Activated naive CD8-positive, alpha-beta T cell treated with anti-CD3 and anti-CD28 coated beads for 36 hours (primary cell): ENCODE measurements around the gene NFIB. TPM values are rescaled to one million over a fixed set of nuclear protein-coding genes. Genes with fewer than 3 reads are reported as not detected.

Source experiments
- DNase-seq: peaks from one replicate; pipeline ENCODE4 v3.0.0; 2021
- H3K27ac Mint-ChIP-seq: one replicate; pipeline ENCODE4 v1.8.0; 2022; ENCODE audit warnings: mild to moderate bottlenecking, moderate library complexity, mixed read lengths
- H3K27me3 Mint-ChIP-seq: one replicate; pipeline ENCODE4 v1.8.0; 2022; ENCODE audit warnings: mild to moderate bottlenecking, mixed read lengths
- H3K36me3 Mint-ChIP-seq: one replicate; pipeline ENCODE4 v1.8.0; 2021; ENCODE audit warnings: mild to moderate bottlenecking, mixed read lengths
- H3K4me1 Mint-ChIP-seq: one replicate; pipeline ENCODE4 v1.8.0; 2021; ENCODE audit warnings: mixed read lengths
- H3K4me3 Mint-ChIP-seq: one replicate; pipeline ENCODE4 v1.8.0; 2022; ENCODE audit warnings: mild to moderate bottlenecking, moderate library complexity, mixed read lengths
- H3K9me3 Mint-ChIP-seq: one replicate; pipeline ENCODE4 v1.8.0; 2022; ENCODE audit warnings: mixed read lengths
- total RNA-seq, 2 experiments: library from RNA; stranded (reverse); gene quantifications; one replicate each; pipeline ENCODE4 v1.2.3, GENCODE V29; 2021

Gene NFIB
- total RNA-seq, 2 experiments from 2014 or later: not detected

- H3K27me3 Mint-ChIP-seq: peaks cover 4% of the 10 kb centered on the region
- H3K9me3 Mint-ChIP-seq: peaks cover 2% of the 10 kb centered on the region
- no peak for DNase-seq
- no peak overlapping the region for H3K4me3 Mint-ChIP-seq
- H3K36me3 Mint-ChIP-seq: no peaks in the 10 kb centered on the region
- no peaks in the 10 kb centered on the region for H3K4me1 Mint-ChIP-seq
- no peak overlapping the region for H3K27ac Mint-ChIP-seq
Measured at GRCh38 chr9:14180960-14181537, 132.9 kb downstream of the NFIB start.

GRCh38 chr9:14180093-14180959 lies 133.6 kb downstream of the NFIB start:
- Mint-ChIP-seq H3K4me1 (no peaks in the 10 kb centered on the region), H3K36me3 (no peaks in the 10 kb centered on the region), H3K9me3 (peaks cover 2% of the 10 kb centered on the region), H3K27ac (no peak overlapping the region), H3K27me3 (peaks cover 4% of the 10 kb centered on the region), H3K4me3 (no peak overlapping the region)
- no peak for DNase-seq

GRCh38 chr9:14179449-14179848 lies 134.5 kb downstream of the NFIB start:
- no peak for DNase-seq
- Mint-ChIP-seq H3K4me1 (no peaks in the 10 kb centered on the region), H3K36me3 (no peaks in the 10 kb centered on the region), H3K27me3 (peaks cover 4% of the 10 kb centered on the region), H3K27ac (no peak overlapping the region), H3K9me3 (peaks cover 2% of the 10 kb centered on the region), H3K4me3 (no peak overlapping the region)

GRCh38 chr9:14175778-14176177 lies 138.2 kb downstream of the NFIB start:
- Mint-ChIP-seq H3K27ac (no peak overlapping the region), H3K36me3 (no peaks in the 10 kb centered on the region), H3K4me3 (no peak overlapping the region), H3K4me1 (no peaks in the 10 kb centered on the region), H3K27me3 (no peaks in the 10 kb centered on the region), H3K9me3 (peaks cover 2% of the 10 kb centered on the region)
- no peak for DNase-seq

- no peak overlapping the region for H3K4me3 Mint-ChIP-seq
- no peaks in the 10 kb centered on the region for H3K4me1 Mint-ChIP-seq
- no peaks in the 10 kb centered on the region for H3K36me3 Mint-ChIP-seq
- no peaks in the 10 kb centered on the region for H3K27me3 Mint-ChIP-seq
- no peak for DNase-seq
- no peak overlapping the region for H3K27ac Mint-ChIP-seq
- peaks cover 2% of the 10 kb centered on the region for H3K9me3 Mint-ChIP-seq
Measured at GRCh38 chr9:14173713-14174112, 140.2 kb downstream of the NFIB start.

GRCh38 chr9:14170973-14171596 lies 142.9 kb downstream of the NFIB start:
- no peak overlapping the region for H3K27ac Mint-ChIP-seq
- H3K36me3 Mint-ChIP-seq: no peaks in the 10 kb centered on the region

GRCh38 chr9:14170392-14170931 lies 143.5 kb downstream of the NFIB start:
- no peaks in the 10 kb centered on the region for H3K4me1 Mint-ChIP-seq
- H3K4me3 Mint-ChIP-seq: no peak overlapping the region
- DNase-seq: no peak
- H3K27ac Mint-ChIP-seq: peak overlapping the region; percentile 13
- H3K9me3 Mint-ChIP-seq: no peaks in the 10 kb centered on the region
- no peaks in the 10 kb centered on the region for H3K36me3 Mint-ChIP-seq
- no peaks in the 10 kb centered on the region for H3K27me3 Mint-ChIP-seq

More at GRCh38 chr9:14170973-14171596, 142.9 kb downstream of the NFIB start:
- Mint-ChIP-seq H3K27me3 (no peaks in the 10 kb centered on the region), H3K4me3 (no peak overlapping the region), H3K9me3 (no peaks in the 10 kb centered on the region), H3K4me1 (no peaks in the 10 kb centered on the region)
- no peak for DNase-seq

GRCh38 chr9:14168381-14168780 lies 145.6 kb downstream of the NFIB start:
- DNase-seq: no peak
- no peak overlapping the region for H3K4me3 Mint-ChIP-seq

GRCh38 chr9:14165376-14166035 lies 148.4 kb downstream of the NFIB start:
- no peaks in the 10 kb centered on the region for H3K4me1 Mint-ChIP-seq
- no peak overlapping the region for H3K4me3 Mint-ChIP-seq
- no peaks in the 10 kb centered on the region for H3K27me3 Mint-ChIP-seq
- no peak overlapping the region for H3K27ac Mint-ChIP-seq
- no peak for DNase-seq
- no peaks in the 10 kb centered on the region for H3K36me3 Mint-ChIP-seq
- no peaks in the 10 kb centered on the region for H3K9me3 Mint-ChIP-seq

More at GRCh38 chr9:14168381-14168780, 145.6 kb downstream of the NFIB start:
- Mint-ChIP-seq H3K36me3 (no peaks in the 10 kb centered on the region), H3K27ac (no peak overlapping the region), H3K27me3 (no peaks in the 10 kb centered on the region), H3K9me3 (no peaks in the 10 kb centered on the region), H3K4me1 (no peaks in the 10 kb centered on the region)

- H3K4me3 Mint-ChIP-seq: no peak overlapping the region
- H3K4me1 Mint-ChIP-seq: no peaks in the 10 kb centered on the region
- H3K36me3 Mint-ChIP-seq: no peaks in the 10 kb centered on the region
- H3K27ac Mint-ChIP-seq: no peak overlapping the region
- H3K9me3 Mint-ChIP-seq: no peaks in the 10 kb centered on the region
- DNase-seq: no peak
- no peaks in the 10 kb centered on the region for H3K27me3 Mint-ChIP-seq
Measured at GRCh38 chr9:14164908-14165307, 149.0 kb downstream of the NFIB start.

- H3K4me1 Mint-ChIP-seq: peaks cover 3% of the 10 kb centered on the region
- DNase-seq: no peak
- H3K27ac Mint-ChIP-seq: no peak overlapping the region
- no peaks in the 10 kb centered on the region for H3K36me3 Mint-ChIP-seq
- H3K9me3 Mint-ChIP-seq: peaks cover 4% of the 10 kb centered on the region
- no peak overlapping the region for H3K4me3 Mint-ChIP-seq
- H3K27me3 Mint-ChIP-seq: peaks cover 17% of the 10 kb centered on the region
Measured at GRCh38 chr9:14159440-14160216, 154.3 kb downstream of the NFIB start.

GRCh38 chr9:14158916-14159315 lies 155.0 kb downstream of the NFIB start:
- Mint-ChIP-seq H3K36me3 (no peaks in the 10 kb centered on the region), H3K4me1 (peaks cover 3% of the 10 kb centered on the region), H3K27ac (no peak overlapping the region), H3K27me3 (peaks cover 18% of the 10 kb centered on the region), H3K4me3 (no peak overlapping the region), H3K9me3 (peaks cover 4% of the 10 kb centered on the region)
- no peak for DNase-seq

- no peaks in the 10 kb centered on the region for H3K36me3 Mint-ChIP-seq
- H3K9me3 Mint-ChIP-seq: peaks cover 4% of the 10 kb centered on the region
- H3K27ac Mint-ChIP-seq: no peak overlapping the region
- H3K27me3 Mint-ChIP-seq: peaks cover 18% of the 10 kb centered on the region
- no peak overlapping the region for H3K4me3 Mint-ChIP-seq
- no peak for DNase-seq
- peaks cover 3% of the 10 kb centered on the region for H3K4me1 Mint-ChIP-seq
Measured at GRCh38 chr9:14158136-14158813, 155.7 kb downstream of the NFIB start.

GRCh38 chr9:14157191-14157590 lies 156.8 kb downstream of the NFIB start:
- Mint-ChIP-seq H3K36me3 (no peaks in the 10 kb centered on the region), H3K4me1 (peaks cover 3% of the 10 kb centered on the region), H3K4me3 (no peak overlapping the region), H3K27me3 (peaks cover 18% of the 10 kb centered on the region), H3K27ac (no peak overlapping the region), H3K9me3 (peaks cover 4% of the 10 kb centered on the region)
- no peak for DNase-seq
